Hepatocyte (in vitro differentiated cells): ENCODE results near the gene PCSK6. TPM values are rescaled to one million over a fixed set of nuclear protein-coding genes. Genes with fewer than 3 reads are reported as not detected.

Experiments
- DNase-seq: peaks from one replicate; pipeline ENCODE4 v3.0.0-alpha.2; 2016; ENCODE audit warnings: low spot score
- H2AFZ ChIP-seq: fragments of 200-600 bp; sonication (generic); 2 replicates; pipeline ENCODE4 v1.6.0; 2016; ENCODE audit warnings: antibody characterized with exemption, mild to moderate bottlenecking
- H3K27ac ChIP-seq: fragments of 200-600 bp; sonication (generic); 2 replicates; pipeline ENCODE4 v1.5.1; 2016; ENCODE audit warnings: mild to moderate bottlenecking
- H3K27me3 ChIP-seq: fragments of 200-600 bp; sonication (generic); 2 replicates; pipeline ENCODE4 v1.6.1; 2016
- H3K36me3 ChIP-seq: fragments of 200-600 bp; sonication (generic); replicated peaks from 2 replicates; pipeline ENCODE4 v1.5.1; 2016; ENCODE audit warnings: low read depth; ENCODE audit not compliant: insufficient read depth
- H3K4me1 ChIP-seq: fragments of 200-600 bp; sonication (generic); 2 replicates; pipeline ENCODE4 v1.5.1; 2016; ENCODE audit warnings: mild to moderate bottlenecking, moderate library complexity; ENCODE audit not compliant: insufficient read depth
- H3K4me2 ChIP-seq: fragments of 200-600 bp; sonication (generic); 2 replicates; pipeline ENCODE4 v1.6.0; 2016
- H3K4me3 ChIP-seq: fragments of 200-600 bp; sonication (generic); 2 replicates; pipeline ENCODE4 v1.5.1; 2016; ENCODE audit warnings: mild to moderate bottlenecking
- H3K79me2 ChIP-seq: fragments of 200-600 bp; sonication (generic); 2 replicates; pipeline ENCODE4 v1.6.0; 2017; ENCODE audit warnings: mild to moderate bottlenecking
- H3K9me2 ChIP-seq: fragments of 200-600 bp; sonication (generic); replicated peaks from 2 replicates; pipeline ENCODE4 v1.6.0; 2017; ENCODE audit warnings: mild to moderate bottlenecking; ENCODE audit not compliant: insufficient read depth
- H3K9me3 ChIP-seq: fragments of 200-600 bp; sonication (generic); 2 replicates; pipeline ENCODE4 v1.5.1; 2016; ENCODE audit warnings: low read depth, mild to moderate bottlenecking
- H4K20me1 ChIP-seq: fragments of 200-600 bp; sonication (generic); 2 replicates; pipeline ENCODE4 v1.6.0; 2016; ENCODE audit warnings: mild to moderate bottlenecking; ENCODE audit not compliant: insufficient read depth, poor library complexity, severe bottlenecking
- CTCF ChIP-seq: fragments of 200-600 bp; sonication (generic); IDR thresholded peaks from 2 replicates; pipeline ENCODE4 v1.5.1; 2016; ENCODE audit warnings: antibody characterized with exemption, mild to moderate bottlenecking; ENCODE audit not compliant: poor library complexity
- EZH2 ChIP-seq: fragments of 200-600 bp; sonication (generic); IDR thresholded peaks from 2 replicates; pipeline ENCODE4 v1.6.1; 2016; ENCODE audit warnings: antibody characterized with exemption, mild to moderate bottlenecking, borderline replicate concordance
- EZH2phosphoT487 ChIP-seq: fragments of 200-600 bp; sonication (generic); IDR thresholded peaks from one replicate; pipeline ENCODE4 v1.6.1; 2018; ENCODE audit warnings: antibody characterized with exemption, mild to moderate bottlenecking, low read depth, moderate library complexity; ENCODE audit not compliant: unreplicated experiment, severe bottlenecking
- WGBS: methylation state at CpG from one replicate; pipeline ENCODE4 v1.1.6; 2016; ENCODE audit warnings: low lambda C conversion rate; ENCODE audit errors: missing lambda C conversion rate; 5-methylcytosine and 5-hydroxymethylcytosine counted together
- polyA plus RNA-seq: library from polyadenylated mRNA; unstranded; fragments of >200 nt; fragmentation: Nextera tagmentation; extraction: Ambion mirVana; gene quantifications from 2 replicates; pipeline ENCODE4 v1.2.1, GENCODE V29; 2016
- total RNA-seq: library from RNA; depleted of rRNA; stranded (reverse); fragments of >200 nt; gene quantifications from 2 replicates; pipeline ENCODE4 v1.2.3, GENCODE V29; 2014

The PCSK6 gene
- total and polyA plus RNA-seq, 2 experiments from 2014 or later = 31.7 to 40.5 TPM

GRCh38 chr15:101445562-101446517 lies 43.7 kb downstream of the PCSK6 start:
- H3K27me3 ChIP-seq = no peaks in the 10 kb centered on the region
- H3K9me3 ChIP-seq = no peaks in the 10 kb centered on the region
- H3K79me2 ChIP-seq = no peaks in the 10 kb centered on the region
- peak overlapping the region; percentile 84 for H3K27ac ChIP-seq
- peaks cover 20% of the 10 kb centered on the region for H3K4me1 ChIP-seq
- H3K4me3 ChIP-seq = no peak overlapping the region
- WGBS = 69% methylated on average over 22 of the region's 22 CpGs
- H4K20me1 ChIP-seq = no peaks in the 10 kb centered on the region
- no peaks in the 10 kb centered on the region for H3K9me2 ChIP-seq
- no peak overlapping the region for H3K4me2 ChIP-seq
- peak; percentile 59 for DNase-seq
- no peak for TF ChIP-seq CTCF
- TF ChIP-seq EZH2phosphoT487 = no peak
- no peak for TF ChIP-seq EZH2
- H3K36me3 ChIP-seq = no peaks in the 10 kb centered on the region
- no peak overlapping the region for H2AFZ ChIP-seq

GRCh38 chr15:101444807-101445508 lies 44.5 kb downstream of the PCSK6 start:
- H3K27me3 ChIP-seq = no peaks in the 10 kb centered on the region
- H3K9me3 ChIP-seq = no peaks in the 10 kb centered on the region
- no peaks in the 10 kb centered on the region for H3K79me2 ChIP-seq
- H3K4me2 ChIP-seq = no peak overlapping the region
- H2AFZ ChIP-seq = no peak overlapping the region
- no peak overlapping the region for H3K4me3 ChIP-seq
- no peak for DNase-seq
- 97% methylated on average over 12 of the region's 12 CpGs for WGBS
- H3K9me2 ChIP-seq = no peaks in the 10 kb centered on the region
- H3K36me3 ChIP-seq = no peaks in the 10 kb centered on the region
- H3K27ac ChIP-seq = peak overlapping the region; percentile 84
- no peak for TF ChIP-seq CTCF
- no peak for TF ChIP-seq EZH2phosphoT487
- no peak for TF ChIP-seq EZH2
- peaks cover 27% of the 10 kb centered on the region for H3K4me1 ChIP-seq
- no peaks in the 10 kb centered on the region for H4K20me1 ChIP-seq

- Histone ChIP-seq H3K4me1 (peaks cover 35% of the 10 kb centered on the region), H3K27me3 (no peaks in the 10 kb centered on the region), H3K4me2 (no peak overlapping the region), H4K20me1 (no peaks in the 10 kb centered on the region), H2AFZ (no peak overlapping the region), H3K27ac (no peak overlapping the region), H3K9me2 (no peaks in the 10 kb centered on the region), H3K9me3 (no peaks in the 10 kb centered on the region), H3K36me3 (no peaks in the 10 kb centered on the region), H3K79me2 (no peaks in the 10 kb centered on the region), H3K4me3 (no peak overlapping the region)
- DNase-seq = no peak
- WGBS = 95% methylated on average over 8 of the region's 8 CpGs
- TF ChIP-seq CTCF (no peak), EZH2phosphoT487 (no peak), EZH2 (no peak)
Observed at GRCh38 chr15:101444015-101444414, 45.5 kb downstream of the PCSK6 start.
